ENCODE data around the gene CIB4.

DNA sequence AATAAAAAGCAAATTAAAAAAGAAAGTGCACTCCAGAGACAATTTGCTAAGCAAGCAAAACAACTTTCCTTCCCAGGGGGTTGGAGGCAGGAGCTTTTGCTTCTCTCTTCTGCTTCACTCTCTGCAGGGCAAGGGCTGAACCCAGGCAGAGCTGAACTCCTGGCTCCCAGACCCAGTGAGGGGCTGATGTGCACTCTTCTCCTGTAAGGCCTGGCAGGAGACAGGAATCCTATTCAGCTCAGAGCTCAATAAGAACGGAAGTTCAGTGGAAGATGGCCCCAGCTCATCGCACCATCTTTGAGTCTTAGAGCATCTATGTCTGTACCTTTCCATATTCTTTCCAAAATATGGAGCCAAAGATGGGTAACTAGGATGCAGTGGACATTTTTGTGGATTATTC lies 29.1 kb downstream of the CIB4 start:
- TF ChIP-seq CTCF (conservative IDR thresholded peaks at IDR 0.05; ENCODE audit: low read depth, low read length) (no peak), EZH2 (IDR thresholded peaks at IDR 0.05; ENCODE audit: borderline replicate concordance, low read depth, low read length, poor library complexity, severe bottlenecking) (no peak)
